ENCODE data around the gene FAM184B. TPM values are rescaled to one million over a fixed set of nuclear protein-coding genes. Genes with fewer than 3 reads are reported as not detected.
A peak's percentile ranks its signal among the peaks of the same experiment; 100 is the strongest.

Gene FAM184B
- total RNA-seq, 1 donor from 2014 or later: not detected

DNA sequence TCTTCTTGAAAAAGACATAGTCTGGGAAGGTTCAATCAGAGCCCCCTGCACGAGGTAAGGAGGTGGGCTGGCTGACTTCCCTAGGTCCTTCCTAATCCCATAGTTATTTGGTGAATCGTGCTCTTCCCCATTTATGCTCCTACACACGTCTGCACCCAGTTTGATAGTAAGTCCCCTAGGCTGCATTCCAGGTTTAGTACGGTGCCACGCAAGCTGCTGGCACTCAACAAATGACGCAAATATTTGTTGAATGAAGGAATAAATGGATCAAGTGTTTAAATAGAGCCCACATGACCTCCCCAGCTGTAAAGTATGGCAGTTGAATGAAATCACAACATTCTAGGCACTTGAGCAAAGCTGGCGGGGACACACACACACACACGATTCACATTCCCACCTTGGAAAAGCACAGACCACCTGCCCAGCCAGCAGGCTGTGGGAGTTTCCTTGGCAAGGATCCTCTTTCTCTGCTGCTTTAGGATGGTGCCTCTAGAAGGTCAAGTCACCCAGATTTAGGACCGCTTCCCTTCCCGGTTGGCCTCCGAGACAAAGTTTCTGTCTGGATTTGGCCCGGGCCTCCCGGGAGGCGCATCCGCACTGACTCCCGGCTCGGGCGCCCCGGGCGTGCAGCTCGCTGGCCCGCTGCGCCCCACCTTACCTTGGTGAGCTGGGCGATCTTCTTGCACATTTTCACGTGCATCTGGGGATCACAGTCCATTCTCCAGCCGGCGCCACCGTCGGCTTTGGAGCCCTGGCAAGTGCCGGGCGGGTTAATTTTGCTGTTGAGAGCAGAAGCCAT lies 721 bp downstream of the FAM184B start:
- H3K4me3 Mint-ChIP-seq: peak overlapping the region; percentile 82
- Histone ChIP-seq H3K4me2 (peak overlapping the region; percentile 86), H3K4me3 (peak overlapping the region; percentile 44), H4K20me1 (ENCODE audit: low read depth) (peaks cover 17% of the 10 kb centered on the region), H3K27ac (no peak overlapping the region), H3F3A (ENCODE audit: low read depth) (peaks cover 7% of the 10 kb centered on the region), H3K27me3 (peaks cover 77% of the 10 kb centered on the region), H3K36me3 (no peaks in the 10 kb centered on the region), H2AFZ (replicated peaks) (peak overlapping the region; percentile 78), H3K9ac (no peak overlapping the region), H3K4me1 (peaks cover 28% of the 10 kb centered on the region), H3K79me2 (ENCODE audit: low read depth) (no peaks in the 10 kb centered on the region), H3K9me3 (ENCODE audit: low read depth) (no peaks in the 10 kb centered on the region)
- peaks cover 21% of the 10 kb centered on the region for H3K27me3 Mint-ChIP-seq (ENCODE audit: insufficient read depth, low read depth)
- TF ChIP-seq, protein P1, sequence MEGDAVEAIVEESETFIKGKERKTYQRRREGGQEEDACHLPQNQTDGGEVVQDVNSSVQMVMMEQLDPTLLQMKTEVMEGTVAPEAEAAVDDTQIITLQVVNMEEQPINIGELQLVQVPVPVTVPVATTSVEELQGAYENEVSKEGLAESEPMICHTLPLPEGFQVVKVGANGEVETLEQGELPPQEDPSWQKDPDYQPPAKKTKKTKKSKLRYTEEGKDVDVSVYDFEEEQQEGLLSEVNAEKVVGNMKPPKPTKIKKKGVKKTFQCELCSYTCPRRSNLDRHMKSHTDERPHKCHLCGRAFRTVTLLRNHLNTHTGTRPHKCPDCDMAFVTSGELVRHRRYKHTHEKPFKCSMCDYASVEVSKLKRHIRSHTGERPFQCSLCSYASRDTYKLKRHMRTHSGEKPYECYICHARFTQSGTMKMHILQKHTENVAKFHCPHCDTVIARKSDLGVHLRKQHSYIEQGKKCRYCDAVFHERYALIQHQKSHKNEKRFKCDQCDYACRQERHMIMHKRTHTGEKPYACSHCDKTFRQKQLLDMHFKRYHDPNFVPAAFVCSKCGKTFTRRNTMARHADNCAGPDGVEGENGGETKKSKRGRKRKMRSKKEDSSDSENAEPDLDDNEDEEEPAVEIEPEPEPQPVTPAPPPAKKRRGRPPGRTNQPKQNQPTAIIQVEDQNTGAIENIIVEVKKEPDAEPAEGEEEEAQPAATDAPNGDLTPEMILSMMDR (IDR thresholded peaks at IDR 0.05): no peak
- peak; percentile 88 for TF ChIP-seq EZH2 (IDR thresholded peaks at IDR 0.05)
- no peak overlapping the region for H3K27ac Mint-ChIP-seq
- H3K9me3 Mint-ChIP-seq: no peaks in the 10 kb centered on the region
- H3K36me3 Mint-ChIP-seq: peaks cover 2% of the 10 kb centered on the region
- H3K4me1 Mint-ChIP-seq: peaks cover 16% of the 10 kb centered on the region
- DNase-seq (ENCODE audit: low spot score): peak; percentile 2

DNA sequence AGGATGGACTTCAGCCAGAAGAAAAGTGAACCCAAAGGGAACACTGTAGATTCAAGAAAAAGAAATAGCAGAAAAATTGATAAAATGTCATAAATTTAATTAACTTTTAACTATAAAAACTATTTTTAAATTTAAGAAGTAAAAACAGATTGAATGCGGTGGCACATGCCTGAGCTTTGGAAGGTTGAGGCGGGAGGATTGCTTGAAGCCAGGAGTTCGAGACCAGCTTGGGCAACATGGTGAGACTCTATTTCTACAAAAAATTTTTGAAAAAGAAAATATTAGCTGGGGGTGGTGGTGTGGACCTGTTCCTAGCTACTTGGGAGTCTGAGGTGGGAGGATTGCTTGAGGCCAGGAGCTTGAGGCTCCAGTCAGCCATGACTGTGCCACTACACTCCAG lies 3.0 kb downstream of the FAM184B start:
- Mint-ChIP-seq H3K4me3 (no peak overlapping the region), H3K9me3 (no peaks in the 10 kb centered on the region), H3K4me1 (peaks cover 16% of the 10 kb centered on the region), H3K27ac (no peak overlapping the region), H3K36me3 (peaks cover 2% of the 10 kb centered on the region), H3K27me3 (ENCODE audit: insufficient read depth, low read depth) (peaks cover 18% of the 10 kb centered on the region)
- H3K4me3 ChIP-seq: no peak overlapping the region
- no peaks in the 10 kb centered on the region for H3K79me2 ChIP-seq (ENCODE audit: low read depth)
- H2AFZ ChIP-seq (replicated peaks): no peak overlapping the region
- peaks cover 28% of the 10 kb centered on the region for H3K4me1 ChIP-seq
- H4K20me1 ChIP-seq (ENCODE audit: low read depth): peaks cover 17% of the 10 kb centered on the region
- no peak for TF ChIP-seq EZH2 (IDR thresholded peaks at IDR 0.05)
- H3K27ac ChIP-seq: no peak overlapping the region
- DNase-seq (ENCODE audit: low spot score): no peak
- no peaks in the 10 kb centered on the region for H3K9me3 ChIP-seq (ENCODE audit: low read depth)
- H3K9ac ChIP-seq: no peak overlapping the region
- H3K27me3 ChIP-seq: peaks cover 70% of the 10 kb centered on the region
- no peaks in the 10 kb centered on the region for H3K36me3 ChIP-seq
- H3K4me2 ChIP-seq: no peak overlapping the region
- H3F3A ChIP-seq (ENCODE audit: low read depth): peaks cover 7% of the 10 kb centered on the region

DNA sequence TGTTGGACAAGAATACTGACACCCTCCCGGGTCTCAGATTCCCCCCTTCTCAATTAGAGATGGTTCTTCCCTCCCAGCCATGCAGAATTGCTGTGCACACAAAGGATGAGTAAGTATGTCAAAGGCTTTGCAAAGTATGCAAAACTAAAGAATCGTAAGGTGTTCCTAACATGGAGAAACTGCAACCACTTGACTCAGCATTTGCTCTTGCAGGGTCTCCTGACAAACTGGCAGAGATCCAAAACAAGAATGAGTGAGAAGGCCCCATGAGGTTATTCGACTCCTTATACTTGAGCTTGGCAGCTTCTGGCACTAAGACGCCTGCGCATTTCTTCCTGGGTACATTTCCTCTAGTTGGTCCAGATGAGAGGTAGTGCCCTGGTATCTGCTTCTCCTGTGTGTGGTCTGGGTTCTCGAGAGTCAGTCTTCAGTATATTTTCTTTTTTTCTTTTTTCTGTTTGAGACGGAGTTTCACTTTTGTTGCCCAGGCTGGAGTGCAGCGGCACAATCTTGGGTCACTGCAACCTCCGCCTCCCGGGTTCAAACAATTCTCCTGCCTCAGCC lies 8.2 kb downstream of the FAM184B start:
- H3K4me2 ChIP-seq: no peak overlapping the region
- H3K36me3 ChIP-seq: no peaks in the 10 kb centered on the region
- Mint-ChIP-seq H3K4me1 (peaks cover 4% of the 10 kb centered on the region), H3K27me3 (ENCODE audit: insufficient read depth, low read depth) (no peaks in the 10 kb centered on the region), H3K9me3 (peaks cover 2% of the 10 kb centered on the region), H3K4me3 (no peak overlapping the region), H3K36me3 (no peaks in the 10 kb centered on the region), H3K27ac (no peak overlapping the region)
- no peak overlapping the region for H3K9ac ChIP-seq
- no peaks in the 10 kb centered on the region for H4K20me1 ChIP-seq (ENCODE audit: low read depth)
- H3K4me3 ChIP-seq: no peak overlapping the region
- H3K27me3 ChIP-seq: peaks cover 18% of the 10 kb centered on the region
- no peaks in the 10 kb centered on the region for H3K79me2 ChIP-seq (ENCODE audit: low read depth)
- DNase-seq (ENCODE audit: low spot score): no peak
- no peaks in the 10 kb centered on the region for H3K4me1 ChIP-seq
- no peak overlapping the region for H2AFZ ChIP-seq (replicated peaks)
- H3K27ac ChIP-seq: no peak overlapping the region
- TF ChIP-seq, protein P1 (IDR thresholded peaks at IDR 0.05): no peak
- TF ChIP-seq EZH2phosphoT487 (IDR thresholded peaks at IDR 0.05) (no peak), EZH2 (IDR thresholded peaks at IDR 0.05) (no peak)
- H3F3A ChIP-seq (ENCODE audit: low read depth): no peaks in the 10 kb centered on the region
- H3K9me3 ChIP-seq (ENCODE audit: low read depth): no peaks in the 10 kb centered on the region

All from neural progenitor cell (in vitro differentiated cells).